ENCODE results near the gene YARS2.
"Not testable (repeated sequence)": the region's sequence is repeated elsewhere in the genome, so short reads cannot be mapped to it uniquely, and the experiment has no call there.

The YARS2 gene

DNA sequence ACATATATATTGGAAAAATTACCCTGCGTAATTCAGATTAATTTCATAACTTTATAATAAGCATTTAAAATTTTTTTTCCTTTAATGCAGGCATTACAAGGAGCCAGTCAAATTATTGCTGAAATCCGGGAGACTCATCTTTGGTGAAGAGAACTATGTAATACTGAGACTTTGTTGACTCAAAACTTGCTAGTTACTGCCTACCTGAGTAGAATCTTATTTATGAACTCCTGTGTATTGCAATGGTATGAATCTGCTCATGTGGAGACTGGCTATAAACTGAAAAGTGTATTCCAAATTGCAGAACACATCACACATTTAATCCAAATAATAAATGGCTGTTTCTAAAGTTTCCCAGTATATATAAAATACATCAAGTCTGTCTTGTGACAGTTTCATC is 12.4 kb downstream of the YARS2 start:
- DNase-seq (ENCODE audit: low read depth), result no peak

DNA sequence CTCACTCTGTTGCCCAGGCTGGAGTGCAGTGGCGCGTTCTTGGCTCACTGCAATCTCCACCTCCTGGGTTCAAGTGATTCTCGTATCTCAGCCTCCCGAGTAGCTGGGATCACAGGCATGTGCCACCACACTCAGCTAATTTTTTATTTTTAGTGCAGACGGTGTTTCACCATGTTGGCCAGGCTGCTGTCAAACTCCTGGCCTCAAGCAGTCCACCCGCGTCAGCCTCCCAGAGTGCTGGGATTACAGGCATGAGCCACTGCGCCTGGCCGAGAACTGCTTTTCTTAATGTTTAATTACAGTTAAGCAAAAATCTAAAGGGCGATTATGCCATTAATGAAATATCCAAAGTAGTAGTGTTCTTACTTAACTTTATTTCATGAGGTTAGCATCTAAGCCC is 13.6 kb downstream of the YARS2 start:
- DNase-seq (ENCODE audit: low read depth), result no peak

DNA sequence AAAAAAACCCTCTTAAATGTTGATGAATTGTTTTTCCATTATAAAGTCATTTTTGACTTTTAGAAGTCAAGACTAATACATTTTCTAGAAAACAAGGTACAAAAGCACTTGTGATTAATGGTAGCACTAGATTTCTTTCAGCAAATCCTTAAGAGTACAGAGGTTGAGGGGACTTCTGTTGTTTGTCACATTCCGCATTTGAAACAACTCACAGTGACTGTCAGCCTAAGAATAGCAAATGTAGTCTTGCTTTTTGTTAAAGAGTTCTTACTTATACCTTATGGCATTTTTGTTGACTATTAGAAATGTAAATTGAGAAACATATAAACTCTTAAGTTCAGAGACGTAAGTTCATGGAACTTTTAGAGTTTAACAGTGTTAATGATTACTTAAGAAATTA is 16.4 kb downstream of the YARS2 start:
- no peak for DNase-seq (ENCODE audit: low read depth)

DNA sequence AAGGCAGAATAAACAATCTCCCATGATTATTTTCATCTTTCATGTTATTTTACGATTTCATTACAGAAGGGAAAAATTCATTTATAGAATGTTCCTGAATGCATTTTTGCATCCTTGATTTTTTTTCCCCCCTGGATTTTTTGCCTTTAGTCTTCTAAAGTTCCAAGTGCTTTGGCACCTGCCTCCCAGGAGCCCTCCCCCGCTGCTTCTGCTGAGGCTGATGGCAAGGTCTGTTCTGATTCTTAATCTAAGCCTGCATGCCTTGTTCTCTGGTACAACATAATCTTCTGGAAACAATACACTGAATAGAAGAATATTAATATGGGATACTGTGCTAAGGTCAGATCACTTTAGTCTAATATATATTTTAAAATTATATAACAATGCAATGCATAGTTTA is 18.0 kb downstream of the YARS2 start:
- DNase-seq (ENCODE audit: low read depth), result no peak

DNA sequence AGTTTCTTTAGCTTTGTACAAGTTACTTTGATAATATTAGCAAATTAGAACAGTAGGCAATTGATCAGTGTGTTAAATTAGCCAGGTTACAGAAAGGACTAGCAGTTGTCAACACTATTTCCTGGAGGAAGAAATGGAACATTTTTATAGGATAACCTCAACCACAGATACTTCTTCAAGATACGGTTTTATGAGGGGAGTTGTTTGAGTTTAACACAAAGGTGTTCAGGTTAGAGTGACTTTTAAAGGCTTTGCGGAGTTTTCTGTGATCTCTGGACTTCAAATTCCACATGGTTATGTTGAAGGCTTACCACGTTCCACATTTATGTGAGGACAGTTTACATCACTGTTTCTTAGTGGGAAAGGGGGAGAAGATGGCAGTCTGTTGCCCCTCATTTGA is 19.3 kb downstream of the YARS2 start:
- DNase-seq (ENCODE audit: low read depth), result no peak

DNA sequence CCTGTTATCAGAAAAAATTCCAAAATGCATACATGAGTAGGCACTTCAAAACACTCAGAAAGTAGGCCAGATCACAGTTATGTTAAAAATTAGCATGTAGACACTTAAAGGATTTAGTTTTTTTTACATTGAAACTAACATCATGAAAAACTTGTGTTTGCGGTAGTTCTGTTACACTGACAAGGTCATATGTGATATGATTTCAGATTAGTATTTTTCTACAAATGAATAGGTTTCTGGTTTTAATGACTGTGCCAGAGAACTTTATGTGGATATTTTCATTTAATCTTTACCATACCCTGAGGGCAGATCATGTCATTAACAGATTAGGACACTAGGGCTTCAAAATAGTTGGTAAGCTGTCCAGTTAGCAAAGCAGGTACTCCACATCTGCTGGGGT is 20.7 kb downstream of the YARS2 start:
- DNase-seq (ENCODE audit: low read depth), result no peak

DNA sequence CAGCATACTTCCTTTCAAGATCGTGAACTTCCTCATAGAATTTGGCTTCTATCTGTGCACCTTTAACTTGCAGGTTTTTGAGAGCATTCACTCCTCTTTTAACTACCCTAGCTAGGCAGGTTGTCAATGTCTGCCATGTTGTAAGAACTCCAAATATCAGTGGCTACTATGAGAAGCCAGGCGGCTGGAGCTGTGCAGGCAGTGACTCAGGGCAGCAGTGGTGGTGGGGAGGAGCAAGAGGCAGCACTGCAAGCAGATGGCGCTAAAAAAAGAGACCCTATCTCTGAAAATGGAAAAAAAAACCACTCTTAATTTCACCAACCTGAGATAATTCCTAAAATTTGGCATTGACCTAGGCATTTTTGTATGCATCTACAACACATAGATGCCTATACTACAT is 28.5 kb downstream of the YARS2 start:
- no peak for DNase-seq (ENCODE audit: low read depth)

DNA sequence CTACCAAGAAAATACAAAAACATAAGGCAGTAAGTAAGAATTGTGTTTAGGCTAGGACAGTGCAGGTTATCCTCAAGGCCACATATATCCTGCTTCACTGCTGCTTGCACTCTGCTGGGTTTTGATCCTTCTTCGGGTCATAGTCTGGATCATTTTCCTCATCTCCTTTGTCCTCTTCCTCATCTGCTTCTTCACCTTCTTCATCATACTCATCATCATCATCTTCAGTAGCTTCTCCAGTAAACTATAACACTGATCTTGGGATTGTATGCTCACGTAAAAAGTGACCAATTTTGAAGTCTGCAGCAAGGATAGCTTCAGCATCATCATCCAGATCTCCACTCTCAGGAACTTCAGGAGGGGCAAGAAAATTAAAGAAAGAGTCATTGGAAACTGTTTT is 29.4 kb downstream of the YARS2 start:
- DNase-seq (ENCODE audit: low read depth), result no peak

DNA sequence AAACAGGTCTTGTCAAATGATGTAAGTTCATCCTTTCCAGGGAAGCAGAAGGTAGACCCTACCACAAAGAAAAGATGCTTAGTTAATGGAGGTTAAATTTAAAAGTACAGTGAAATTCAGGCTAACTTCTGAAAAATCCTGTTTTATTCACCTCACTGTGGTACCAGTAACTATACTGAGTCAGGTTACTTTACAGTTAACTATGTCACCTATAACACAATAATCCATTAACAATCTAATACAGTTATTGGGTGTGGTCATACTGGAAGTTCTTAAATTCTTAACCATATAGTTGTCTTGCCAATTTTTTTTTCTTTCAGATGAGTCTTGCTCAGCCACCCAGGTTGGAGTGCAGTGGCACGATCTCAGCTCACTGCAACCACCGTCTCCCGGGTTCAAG is 30.4 kb downstream of the YARS2 start:
- not testable (repeated sequence) for DNase-seq (ENCODE audit: low read depth)

DNA sequence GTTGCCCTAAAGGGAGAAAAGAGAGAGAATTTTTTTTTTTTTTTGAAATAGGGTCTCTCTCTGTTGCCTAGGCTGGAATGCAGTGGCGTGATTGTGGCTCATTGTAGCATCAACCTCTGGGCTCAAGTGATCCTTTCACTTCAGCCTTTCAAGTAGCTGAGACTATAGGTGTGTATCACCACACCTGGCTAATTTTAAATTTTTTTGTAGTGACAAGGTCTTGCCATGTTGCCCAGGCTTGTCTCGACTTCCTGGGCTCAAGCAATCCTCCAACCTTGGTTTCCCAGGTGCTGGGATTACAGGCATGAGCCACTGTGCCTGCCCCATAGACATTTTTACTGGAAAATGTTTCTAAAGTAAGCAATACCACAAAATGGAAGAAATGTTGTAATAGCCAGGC is 36.8 kb downstream of the YARS2 start:
- DNase-seq (ENCODE audit: low read depth), result no peak

DNA sequence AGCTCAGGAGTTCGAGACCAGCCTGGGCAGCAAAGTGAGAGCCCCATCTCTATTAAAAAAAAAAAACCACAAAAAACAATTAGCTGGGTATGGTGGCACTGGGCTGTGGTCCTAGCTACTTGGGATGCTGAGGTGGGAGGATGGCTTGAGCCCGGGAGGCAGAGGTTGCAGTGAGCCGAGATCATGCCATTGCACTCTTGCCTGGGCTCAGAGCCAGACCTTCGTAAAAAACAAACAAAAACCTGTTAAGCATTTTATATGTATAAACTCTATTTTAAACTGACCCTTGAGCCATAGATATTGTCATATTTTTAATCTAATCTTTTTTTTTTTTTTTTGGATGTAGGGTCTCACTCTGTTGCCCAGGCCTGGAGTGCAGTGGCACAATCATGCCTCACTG is 40.9 kb downstream of the YARS2 start:
- no peak for DNase-seq (ENCODE audit: low read depth)

DNA sequence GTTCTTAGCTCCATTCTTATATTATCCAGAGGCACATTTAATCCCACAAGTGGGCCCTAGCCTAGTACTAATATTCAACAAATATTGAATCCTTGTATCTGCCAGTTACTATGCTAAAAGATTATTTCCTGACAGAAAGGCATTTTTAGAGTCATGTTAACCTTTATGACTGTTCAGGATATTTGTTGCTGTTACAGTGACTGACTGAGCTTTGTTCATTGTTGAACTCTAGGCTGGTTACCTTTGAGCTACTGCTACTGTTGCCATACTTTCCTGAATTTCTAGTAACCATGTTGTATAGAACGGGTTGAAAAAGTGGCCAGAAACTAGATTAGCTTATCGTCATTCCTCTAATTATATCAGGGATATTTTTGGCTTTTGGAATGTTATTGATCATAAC is 46.8 kb downstream of the YARS2 start:
- DNase-seq (ENCODE audit: low read depth), result no peak

DNA sequence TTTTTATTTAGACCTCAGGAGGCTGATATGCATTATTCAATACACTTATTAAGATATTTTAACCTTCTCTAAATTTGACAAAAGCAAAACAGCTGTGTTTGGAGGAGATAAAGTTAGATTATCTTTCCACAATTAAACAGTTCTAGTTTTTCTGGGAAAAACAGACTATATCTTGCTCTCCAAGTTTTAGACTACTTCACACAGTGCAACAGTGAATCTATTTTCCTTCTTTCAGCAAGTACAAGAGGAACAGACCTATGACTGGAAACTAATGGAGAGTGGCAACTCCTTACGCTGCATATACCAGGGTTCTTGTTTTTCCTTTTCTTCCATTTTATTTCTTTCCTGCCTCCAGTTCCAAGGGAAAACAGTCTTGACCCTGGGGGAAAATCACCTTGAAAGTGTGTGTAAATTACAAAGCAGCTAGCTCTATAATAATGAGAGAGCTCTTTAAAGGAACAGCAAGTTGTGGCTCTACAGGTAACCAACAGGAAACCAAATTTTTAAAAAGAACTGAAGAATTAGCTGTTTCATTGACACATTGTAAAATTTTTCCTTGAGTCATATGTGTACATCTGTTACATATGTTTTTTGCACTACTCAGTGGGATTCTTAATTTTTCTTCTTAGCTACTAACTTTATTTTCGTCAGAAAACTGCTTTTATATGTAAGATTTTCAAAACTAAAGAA is 49.2 kb downstream of the YARS2 start:
- DNase-seq (ENCODE audit: low read depth), result no peak

DNA sequence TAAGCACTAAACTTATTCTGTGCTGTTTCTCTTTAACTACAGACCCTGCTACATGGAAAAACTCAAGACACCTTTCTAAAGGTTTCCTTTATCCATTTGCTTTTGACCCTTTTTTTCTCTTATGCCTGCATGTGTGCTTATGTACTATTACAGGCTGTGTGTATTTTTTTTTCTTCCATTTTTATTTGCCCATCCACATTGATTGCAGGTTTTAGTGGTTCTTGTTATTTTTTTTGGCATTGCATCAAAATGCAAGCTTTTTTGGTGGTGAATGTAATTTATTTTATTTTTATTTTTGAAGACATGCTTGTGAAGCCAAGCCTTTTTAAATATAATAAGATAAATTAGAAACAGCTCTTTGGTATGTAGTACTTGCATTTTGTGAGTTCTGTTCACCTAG is 49.9 kb downstream of the YARS2 start:
- no peak for DNase-seq (ENCODE audit: low read depth)

DNA sequence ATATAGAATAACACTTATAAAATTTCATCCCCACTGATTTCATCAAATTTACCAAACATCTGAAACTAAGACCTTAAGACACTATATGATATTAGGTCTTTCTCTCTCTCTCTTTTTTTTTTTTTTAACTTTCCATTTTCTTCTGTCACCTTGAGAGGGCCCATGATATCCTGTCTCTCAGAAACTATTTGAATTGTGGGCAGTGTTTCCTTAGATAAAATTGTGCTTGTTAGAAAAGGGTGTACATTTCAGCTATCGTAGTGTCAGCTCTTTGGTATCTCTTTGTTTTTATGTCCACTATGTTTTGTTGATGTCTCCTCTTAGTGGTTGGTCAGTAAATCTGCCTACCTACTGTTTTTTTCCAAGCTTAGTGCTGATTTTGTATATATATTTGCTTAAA is 52.8 kb downstream of the YARS2 start:
- no peak for DNase-seq (ENCODE audit: low read depth)

DNA sequence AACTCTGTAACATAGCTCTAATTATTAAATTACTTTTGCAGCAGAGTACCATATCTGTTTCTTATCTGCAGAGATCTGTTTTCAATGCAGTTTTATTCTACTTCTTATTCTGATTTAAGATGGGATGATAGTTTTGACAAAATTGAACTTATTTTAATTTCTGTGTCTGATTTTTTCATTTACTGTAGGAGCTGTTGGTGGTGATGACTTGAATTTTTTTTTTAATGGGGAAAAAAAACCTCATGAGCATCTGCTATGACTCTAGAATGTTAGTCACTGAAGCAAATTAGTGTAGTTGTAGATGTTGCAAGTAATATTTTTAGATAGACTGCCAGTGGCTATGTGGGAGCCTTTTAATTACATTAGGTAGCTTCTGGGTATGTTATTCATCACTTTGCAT is 53.2 kb downstream of the YARS2 start:
- no peak for DNase-seq (ENCODE audit: low read depth)

DNA sequence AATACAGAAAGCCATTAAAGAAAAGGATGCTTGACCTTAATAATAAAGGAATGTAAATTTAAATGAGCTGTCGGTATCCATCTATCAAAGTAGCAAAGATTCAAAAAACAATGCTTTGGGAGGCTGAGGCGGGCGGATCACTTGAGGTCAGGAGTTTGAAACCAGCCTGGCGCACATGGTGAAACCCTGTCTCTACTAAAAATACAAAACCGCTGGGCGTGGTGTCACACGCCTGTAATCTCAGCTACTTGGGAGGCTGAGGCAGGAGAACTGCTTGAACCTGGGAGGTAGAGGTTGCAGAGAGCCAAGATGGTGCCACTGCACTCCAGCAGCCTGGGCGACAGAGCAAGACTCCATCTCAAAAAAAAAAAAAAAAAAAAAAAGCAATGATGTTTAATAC is 56.3 kb downstream of the YARS2 start:
- not testable (repeated sequence) for DNase-seq (ENCODE audit: low read depth)

DNA sequence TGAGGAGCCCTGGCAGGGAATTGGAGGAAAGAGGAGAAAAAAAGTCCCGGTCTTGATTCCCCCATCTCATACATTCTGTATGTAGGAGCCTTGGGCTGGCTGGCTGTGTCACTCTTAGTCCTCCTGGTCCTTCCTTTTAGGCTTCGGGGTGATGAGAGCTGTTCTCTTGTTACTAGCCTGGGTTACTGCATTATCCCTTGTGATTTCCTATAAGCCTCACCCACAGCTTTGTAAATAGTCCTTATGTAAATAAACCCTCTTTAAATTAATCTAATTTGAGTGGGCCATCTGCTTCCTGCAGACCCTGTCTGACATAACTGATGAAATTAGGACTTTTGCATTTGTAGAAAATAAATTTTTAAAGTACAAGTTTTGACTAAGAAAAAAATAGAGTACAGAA is 57.4 kb downstream of the YARS2 start:
- DNase-seq (ENCODE audit: low read depth), result no peak

DNA sequence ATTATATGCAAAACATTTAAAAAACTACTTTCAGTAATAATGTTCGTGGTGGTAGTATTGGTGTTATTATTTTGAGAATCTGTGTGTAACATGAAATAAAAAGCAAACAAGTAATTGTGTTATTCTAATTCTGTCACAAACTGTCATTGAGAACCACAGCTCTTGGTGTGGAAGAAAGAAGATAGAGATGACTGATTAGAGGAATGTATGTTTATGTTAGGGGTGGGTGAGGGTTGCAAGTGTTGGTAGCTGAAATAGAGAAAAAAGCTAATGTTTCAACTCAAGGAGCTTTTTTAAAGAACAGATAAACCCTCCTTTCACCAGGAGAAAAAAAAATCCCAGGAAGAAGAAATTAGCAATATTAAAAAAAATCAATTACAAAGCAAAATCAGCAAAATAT is 58.3 kb downstream of the YARS2 start:
- no peak for DNase-seq (ENCODE audit: low read depth)
